Duodenal mucosa (tissue), 2 donors: ENCODE measurements around the gene SNX12.
A peak's percentile ranks its signal among the peaks of the same experiment; 100 is the strongest.
"Not testable (repeated sequence)": the region's sequence is repeated elsewhere in the genome, so short reads cannot be mapped to it uniquely, and the experiment has no call there.

ENCODE experiments used
- H3K27ac ChIP-seq: one replicate; pipeline ENCODE4 v1.7.0; 2013; ENCODE audit warnings: low read depth, low read length
- H3K27me3 ChIP-seq, 2 donors: one replicate each; pipeline ENCODE4 v1.7.0; 2013; ENCODE audit warnings: low read length in 2 of 2, control low read depth in 1 of 2; ENCODE audit not compliant: insufficient read depth in 2 of 2, control insufficient read depth in 1 of 2
- H3K36me3 ChIP-seq, 2 donors: one replicate each; pipeline ENCODE4 v1.7.0; 2013; ENCODE audit warnings: low read length in 2 of 2, control low read depth in 1 of 2; ENCODE audit not compliant: insufficient read depth in 2 of 2, control insufficient read depth in 1 of 2
- H3K4me1 ChIP-seq, 2 donors: one replicate each; pipeline ENCODE4 v1.7.0; 2013; ENCODE audit warnings: low read length in 2 of 2, control low read depth in 1 of 2; ENCODE audit not compliant: insufficient read depth in 2 of 2, control insufficient read depth in 1 of 2
- H3K4me3 ChIP-seq, 2 donors: one replicate each; pipeline ENCODE4 v1.7.0; 2013; ENCODE audit warnings: low read length in 2 of 2, low read depth in 1 of 2
- H3K9ac ChIP-seq, 2 donors: one replicate each; pipeline ENCODE4 v1.7.0; 2013; ENCODE audit warnings: low read length in 2 of 2, low read depth in 1 of 2
- H3K9me3 ChIP-seq, 2 donors: one replicate each; pipeline ENCODE4 v1.7.0; 2013; ENCODE audit warnings: low read length in 2 of 2, control low read depth in 1 of 2; ENCODE audit not compliant: control insufficient read depth in 1 of 2

The SNX12 gene

GRCh38 chrX:71057848-71058530, 10.1 kb downstream of the SNX12 start:
- Histone ChIP-seq H3K4me3 (no peak overlapping the region), H3K9me3 (no peaks in the 10 kb centered on the region), H3K27me3 (no peaks in the 10 kb centered on the region), H3K9ac (no peak overlapping the region), H3K36me3 (peaks cover 4 to 24% of the 10 kb centered on the region in 2 donors), H3K27ac (no peak overlapping the region), H3K4me1 (no peaks in the 10 kb centered on the region)

- no peaks in the 10 kb centered on the region for H3K4me1 ChIP-seq
- no peaks in the 10 kb centered on the region for H3K27me3 ChIP-seq
- no peak overlapping the region for H3K9ac ChIP-seq
- H3K36me3 ChIP-seq: peaks cover 4 to 18% of the 10 kb centered on the region in 2 donors
- H3K9me3 ChIP-seq: no peaks in the 10 kb centered on the region
- H3K4me3 ChIP-seq: no peak overlapping the region
- H3K27ac ChIP-seq: no peak overlapping the region
Measured at GRCh38 chrX:71056867-71057266, 11.3 kb downstream of the SNX12 start.

DNA sequence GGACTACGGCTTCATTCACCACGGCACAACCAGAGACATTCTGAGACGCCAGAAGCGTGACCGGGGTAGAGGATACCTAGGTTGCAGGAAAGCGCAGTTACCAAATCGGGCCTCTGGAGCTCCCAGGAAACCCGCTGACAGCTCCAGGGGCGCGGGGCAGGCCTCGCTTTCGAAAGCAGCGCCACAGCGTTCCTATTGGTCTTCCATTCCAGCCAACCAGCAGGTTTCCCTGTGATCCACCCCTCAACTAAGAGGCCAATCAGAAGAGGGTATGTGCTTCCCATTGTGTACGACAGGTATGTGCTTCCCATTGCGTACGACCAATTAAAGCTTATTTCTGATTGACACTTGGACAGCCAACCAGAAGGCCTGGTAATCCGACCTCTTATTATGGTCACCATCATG, 14.9 kb downstream of the SNX12 start:
- H3K4me1 ChIP-seq: no peaks in the 10 kb centered on the region
- H3K27me3 ChIP-seq: no peaks in the 10 kb centered on the region
- H3K9me3 ChIP-seq: no peaks in the 10 kb centered on the region
- H3K36me3 ChIP-seq: no peaks in the 10 kb centered on the region
- peak overlapping the region; percentile 22 to 36 for H3K4me3 ChIP-seq
- H3K27ac ChIP-seq: no peak overlapping the region
- H3K9ac ChIP-seq: no peak overlapping the region

- Histone ChIP-seq H3K27ac (no peak overlapping the region), H3K9me3 (no peaks in the 10 kb centered on the region), H3K36me3 (no peaks in the 10 kb centered on the region), H3K27me3 (no peaks in the 10 kb centered on the region), H3K4me3 (peak overlapping the region; percentile 18 to 22), H3K4me1 (no peaks in the 10 kb centered on the region), H3K9ac (no peak overlapping the region)
Measured at GRCh38 chrX:71052721-71053120, 15.4 kb downstream of the SNX12 start.

- not testable (repeated sequence) for H3K4me1 ChIP-seq, H3K4me3 ChIP-seq, H3K9ac ChIP-seq, H3K27me3 ChIP-seq, H3K27ac ChIP-seq, H3K9me3 ChIP-seq, H3K36me3 ChIP-seq
Measured at GRCh38 chrX:71047891-71048290, 20.2 kb downstream of the SNX12 start.

DNA sequence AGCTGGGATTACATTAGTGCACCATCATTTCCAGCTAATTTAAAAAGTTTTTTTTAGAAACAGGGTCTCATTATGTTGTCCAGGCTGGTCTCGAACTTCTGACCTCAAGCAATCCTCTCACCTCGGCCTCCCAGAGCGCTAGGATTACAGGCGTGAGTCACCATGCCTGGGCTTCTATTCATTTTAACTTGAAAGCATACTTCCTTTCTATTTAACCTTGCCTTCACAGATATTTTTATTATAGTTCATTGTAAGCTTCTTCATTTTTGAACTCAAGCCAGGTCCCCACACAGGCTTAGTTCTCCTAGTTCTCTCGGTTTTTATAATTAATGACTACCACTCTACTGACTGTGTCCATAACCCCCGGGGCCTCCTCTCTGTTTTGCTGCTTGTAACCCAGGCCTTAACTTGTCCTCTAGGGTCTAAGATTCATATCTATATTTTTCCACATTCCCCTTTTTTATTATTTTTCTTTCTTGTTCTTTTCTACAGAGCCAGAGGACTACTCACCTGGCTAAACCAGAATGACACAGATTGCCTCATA, 50.7 kb downstream of the SNX12 start:
- no peaks in the 10 kb centered on the region for H3K27me3 ChIP-seq
- no peak overlapping the region for H3K4me3 ChIP-seq
- no peaks in the 10 kb centered on the region for H3K4me1 ChIP-seq
- no peak overlapping the region for H3K9ac ChIP-seq
- H3K27ac ChIP-seq: no peak overlapping the region
- no peaks in the 10 kb centered on the region for H3K36me3 ChIP-seq
- no peaks in the 10 kb centered on the region for H3K9me3 ChIP-seq
